HEK293T (cell line): ENCODE data around the gene URAD.

Source experiments
- CTCF ChIA-PET: fragments of 350-600 bp; formaldehyde crosslinking; extraction: SDS; loops from one replicate; lab custom pipeline; 2021; ENCODE audit warnings: antibody characterized with exemption, inconsistent platforms; lab: Yijun Ruan, JAX
- POLR2A ChIA-PET: fragments of 350-600 bp; formaldehyde crosslinking; extraction: SDS; loops from one replicate; lab custom pipeline; 2020; ENCODE audit warnings: antibody characterized with exemption, inconsistent platforms; lab: Yijun Ruan, JAX
- DNase-seq: peaks from one replicate; pipeline ENCODE4 v3.0.0; 2012; ENCODE audit warnings: mixed read lengths; ENCODE audit errors: extremely low spot score
- ARNT ChIP-seq: fragments of 450-650 bp; IDR thresholded peaks from 2 replicates; pipeline ENCODE4 v1.6.1; 2017; ENCODE audit warnings: mild to moderate bottlenecking
- BHLHE40 ChIP-seq: fragments of 450-650 bp; IDR thresholded peaks from 2 replicates; pipeline ENCODE4 v1.6.1; 2016; ENCODE audit warnings: mild to moderate bottlenecking, moderate library complexity, borderline replicate concordance
- CTBP1 ChIP-seq: fragments of 450-650 bp; IDR thresholded peaks from 2 replicates; pipeline ENCODE4 v1.6.1; 2016; ENCODE audit warnings: borderline replicate concordance
- ELF4 ChIP-seq: fragments of 450-650 bp; IDR thresholded peaks from 2 replicates; pipeline ENCODE4 v1.6.1; 2017; ENCODE audit warnings: antibody characterized with exemption
- FOXA1 ChIP-seq: fragments of 450-650 bp; IDR thresholded peaks from 2 replicates; pipeline ENCODE4 v1.6.1; 2016; ENCODE audit warnings: mild to moderate bottlenecking
- FOXK2 ChIP-seq: fragments of 450-650 bp; IDR thresholded peaks from 2 replicates; pipeline ENCODE4 v1.6.1; 2016; ENCODE audit warnings: mild to moderate bottlenecking
- FOXM1 ChIP-seq: fragments of 450-650 bp; IDR thresholded peaks from 2 replicates; pipeline ENCODE4 v1.6.1; 2017; ENCODE audit warnings: mild to moderate bottlenecking, borderline replicate concordance
- HDGF ChIP-seq: fragments of 450-650 bp; IDR thresholded peaks from 2 replicates; pipeline ENCODE4 v1.6.1; 2017; ENCODE audit warnings: antibody characterized with exemption, borderline replicate concordance
- L3MBTL2 ChIP-seq: fragments of 450-650 bp; conservative IDR thresholded peaks from 2 replicates; pipeline ENCODE4 v1.6.1; 2016; ENCODE audit warnings: mild to moderate bottlenecking
- LEF1 ChIP-seq: fragments of 450-650 bp; IDR thresholded peaks from 2 replicates; pipeline ENCODE4 v1.6.1; 2017; ENCODE audit warnings: mild to moderate bottlenecking, borderline replicate concordance
- NFRKB ChIP-seq: fragments of 450-650 bp; IDR thresholded peaks from 2 replicates; pipeline ENCODE4 v1.6.1; 2016; ENCODE audit warnings: mild to moderate bottlenecking, moderate library complexity
- PKNOX1 ChIP-seq: fragments of 450-650 bp; IDR thresholded peaks from 2 replicates; pipeline ENCODE4 v1.6.1; 2016
- SP1 ChIP-seq: fragments of 450-650 bp; IDR thresholded peaks from 2 replicates; pipeline ENCODE4 v1.6.1; 2017
- SUZ12 ChIP-seq: fragments of 450-650 bp; IDR thresholded peaks from 2 replicates; pipeline ENCODE4 v1.6.1; 2016; ENCODE audit warnings: mild to moderate bottlenecking
- TARDBP ChIP-seq: fragments of 450-650 bp; IDR thresholded peaks from 2 replicates; pipeline ENCODE4 v1.6.1; 2016
- ZNF384 ChIP-seq: fragments of 450-650 bp; IDR thresholded peaks from 2 replicates; pipeline ENCODE4 v1.6.1; 2016

URAD gene

GRCh38 chr13:27973291-27973690 is 15.2 kb downstream of the URAD start:
- CTCF ChIA-PET, result interaction anchor here (0.6 to 1.5 kb wide), 2 partner anchors 147 to 1043 kb away, joined by 3 read pairs; no protein-coding TSS in a partner anchor

GRCh38 chr13:27972478-27972820 is 16.0 kb downstream of the URAD start:
- TF ChIP-seq ARNT (no peak), SP1 (no peak), HDGF (no peak), NFRKB (no peak), FOXA1 (no peak), CTBP1 (no peak), LEF1 (no peak), BHLHE40 (no peak), FOXK2 (no peak), ZNF384 (no peak), SUZ12 (no peak), L3MBTL2 (no peak)
- ChIA-PET POLR2A (no interaction called here), CTCF (interaction anchor here (0.6 to 1.5 kb wide), 2 partner anchors 29 to 146 kb away, joined by 3 read pairs; no protein-coding TSS in a partner anchor)
- no peak for DNase-seq

More at GRCh38 chr13:27973291-27973690, 15.2 kb downstream of the URAD start:
- DNase-seq, result peak; percentile 2
- POLR2A ChIA-PET, result no interaction called here
- TF ChIP-seq SP1, result no peak
- no peak for TF ChIP-seq TARDBP
- no peak for TF ChIP-seq L3MBTL2
- no peak for TF ChIP-seq ZNF384
- TF ChIP-seq FOXM1, result no peak
- TF ChIP-seq HDGF, result no peak

- ChIA-PET POLR2A (interaction anchor here (0.8 kb wide), 1 partner anchor 10 kb away, joined by 3 read pairs; no protein-coding TSS in a partner anchor), CTCF (interaction anchor here (0.6 kb wide), 1 partner anchor 28 kb away, joined by 3 read pairs; no protein-coding TSS in a partner anchor)
- DNase-seq, result no peak
- TF ChIP-seq PKNOX1 (no peak), SP1 (no peak), ELF4 (no peak)
Measured at GRCh38 chr13:27971776-27972477, 16.6 kb downstream of the URAD start.

GRCh38 chr13:27971236-27971645 is 17.3 kb downstream of the URAD start:
- ChIA-PET CTCF (interaction anchor here (0.6 kb wide), 1 partner anchor 547 kb away, joined by 3 read pairs; no protein-coding TSS in a partner anchor), POLR2A (interaction anchor here (0.8 kb wide), 1 partner anchor 10 kb away, joined by 3 read pairs; no protein-coding TSS in a partner anchor)
- DNase-seq, result no peak
- TF ChIP-seq TARDBP (no peak), SP1 (no peak), PKNOX1 (no peak), LEF1 (no peak), NFRKB (no peak), FOXA1 (no peak), FOXK2 (no peak), ZNF384 (no peak), ARNT (no peak), ELF4 (no peak), L3MBTL2 (no peak), HDGF (no peak), FOXM1 (no peak), BHLHE40 (no peak), CTBP1 (no peak), SUZ12 (no peak)

- TF ChIP-seq CTBP1, result no peak
- no peak for TF ChIP-seq PKNOX1
- ChIA-PET CTCF (interaction anchor here (0.6 to 0.8 kb wide), 2 partner anchors 547 to 587 kb away, joined by 3 read pairs; no protein-coding TSS in a partner anchor), POLR2A (interaction anchor here (0.8 kb wide), 1 partner anchor 11 kb away, joined by 3 read pairs; no protein-coding TSS in a partner anchor)
- no peak for DNase-seq
Measured at GRCh38 chr13:27970382-27971235, 17.9 kb downstream of the URAD start.

- TF ChIP-seq L3MBTL2, result no peak
- TF ChIP-seq ZNF384, result no peak
- CTCF ChIA-PET, result interaction anchor here (0.8 kb wide), 1 partner anchor 586 kb away, joined by 3 read pairs; no protein-coding TSS in a partner anchor
- POLR2A ChIA-PET, result no interaction called here
- DNase-seq, result no peak
Measured at GRCh38 chr13:27969866-27970229, 18.6 kb downstream of the URAD start.
